GM21390 (cell line): ENCODE data around the gene ACTA2.

Experiments
- ATAC-seq: cut with Tn5 transposase; IDR thresholded peaks from one replicate; pipeline ENCODE4 v1.9.1; 2021; ENCODE audit not compliant: unreplicated experiment

Gene ACTA2

DNA sequence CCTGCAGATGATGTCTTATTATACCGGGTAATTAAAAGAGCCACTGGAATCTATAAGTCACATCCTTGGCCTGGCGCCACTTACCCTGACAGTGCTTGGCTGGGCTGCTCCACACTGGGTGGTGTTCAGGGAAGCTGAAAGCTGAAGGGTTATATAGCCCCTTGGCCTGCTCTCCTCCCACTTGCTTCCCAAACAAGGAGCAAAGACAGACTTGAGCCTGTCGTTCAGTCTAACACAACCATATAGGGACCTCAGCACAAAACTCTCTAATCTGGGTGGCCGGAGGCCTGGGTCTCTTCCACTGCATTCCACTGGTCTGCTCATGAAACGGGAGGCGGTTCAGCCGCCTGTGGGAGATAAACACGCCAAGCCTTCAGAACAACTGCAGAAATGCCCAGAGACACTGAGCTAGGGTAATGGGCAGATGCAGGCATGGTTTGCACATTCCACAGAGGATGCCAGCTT, at the start of gene ACTA2:
ACTA2 (minus strand) TSS at position 127 of the 465 bp plus-strand sequence. CDS start 3,843 bp downstream, outside the sequence.
- ATAC-seq, result no peak

DNA sequence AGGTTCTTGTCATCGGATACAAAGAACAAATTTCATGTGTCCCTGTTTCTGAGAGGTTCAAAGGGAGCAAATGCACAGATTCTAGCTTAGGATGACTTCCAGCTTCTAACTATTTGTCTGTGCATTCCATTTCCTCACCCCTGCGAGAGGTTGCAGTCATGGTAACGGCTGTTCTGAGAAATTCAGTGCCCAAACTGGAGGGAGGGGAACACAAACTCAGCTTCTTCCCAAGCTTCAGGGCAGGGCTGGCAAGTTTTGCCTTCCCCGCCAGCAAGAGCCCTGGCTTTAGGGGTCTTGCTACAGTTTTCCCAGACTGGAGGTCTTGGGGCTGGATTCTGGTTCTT, 49.1 kb upstream of the ACTA2 start:
- no peak for ATAC-seq

DNA sequence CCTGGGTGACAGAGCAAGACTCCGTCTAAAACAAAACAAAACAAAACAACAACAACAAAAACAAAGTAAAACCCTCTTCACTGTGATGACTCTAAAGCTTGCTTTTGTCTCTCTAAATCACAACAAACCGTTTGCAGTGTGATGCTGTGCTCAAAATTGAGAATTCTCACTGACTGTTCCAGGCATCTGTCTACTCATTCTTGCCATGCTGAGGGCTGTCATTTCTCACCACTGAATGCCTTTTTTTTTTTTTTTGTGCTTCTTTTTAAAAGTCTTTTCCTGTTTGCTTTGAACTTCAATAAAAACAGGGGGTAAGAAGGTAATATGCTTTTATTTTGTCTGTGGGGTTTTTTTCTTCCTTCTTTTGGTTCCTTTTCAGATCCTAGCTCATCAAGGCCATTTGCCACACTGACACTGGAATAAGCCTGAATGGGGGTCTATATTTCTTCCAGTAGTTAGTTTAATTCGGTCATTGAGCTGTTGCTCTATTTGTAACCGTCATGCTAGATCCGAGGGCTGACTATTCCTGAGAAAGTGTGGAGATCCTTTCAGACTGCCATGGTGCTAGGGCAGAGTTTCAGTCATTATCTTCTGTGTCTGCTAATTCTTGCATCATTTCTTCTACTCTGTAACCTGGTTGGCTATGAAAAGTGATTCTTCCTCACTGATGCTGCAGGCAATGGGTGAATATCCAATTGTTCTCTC, 48.6 kb upstream of the ACTA2 start:
- peak; percentile 38 for ATAC-seq

DNA sequence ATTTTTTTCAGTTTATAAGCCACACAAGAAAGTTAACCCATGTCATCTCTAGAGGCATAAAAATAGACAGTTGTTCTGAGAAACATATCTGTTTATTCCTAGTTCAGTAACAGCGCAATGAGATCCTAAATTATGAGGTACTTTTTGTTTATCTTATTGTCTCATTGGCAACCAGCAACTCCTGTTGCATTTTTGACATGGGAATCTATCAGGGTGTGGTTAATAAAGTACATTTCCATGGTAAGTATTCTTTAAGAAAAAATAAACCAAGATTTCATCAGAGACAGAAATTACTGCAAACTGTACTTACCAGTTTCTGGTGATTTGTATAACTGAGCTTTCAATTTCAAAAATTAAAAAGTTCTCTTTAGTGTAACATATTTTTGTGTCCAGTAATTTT, 47.1 kb upstream of the ACTA2 start:
- ATAC-seq, result no peak

DNA sequence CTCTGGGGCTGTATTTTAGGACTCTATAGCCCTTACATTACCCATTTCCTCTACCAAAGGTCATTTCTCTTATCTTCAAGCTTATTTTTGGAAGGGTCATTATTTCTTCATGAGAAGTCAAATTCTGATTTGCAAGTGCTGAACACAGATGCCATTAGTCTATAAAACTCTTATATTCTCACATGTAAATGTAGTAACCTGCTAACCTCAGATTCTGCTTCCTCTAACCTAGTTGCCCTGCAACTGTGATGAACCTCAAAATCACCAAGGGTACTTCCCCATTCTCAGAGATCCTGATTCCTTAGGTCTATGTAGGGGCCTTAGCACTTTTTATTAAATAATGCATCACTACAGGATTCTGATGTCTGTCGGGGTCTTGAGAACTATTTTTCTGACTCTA, 44.4 kb upstream of the ACTA2 start:
- ATAC-seq, result peak; percentile 58

DNA sequence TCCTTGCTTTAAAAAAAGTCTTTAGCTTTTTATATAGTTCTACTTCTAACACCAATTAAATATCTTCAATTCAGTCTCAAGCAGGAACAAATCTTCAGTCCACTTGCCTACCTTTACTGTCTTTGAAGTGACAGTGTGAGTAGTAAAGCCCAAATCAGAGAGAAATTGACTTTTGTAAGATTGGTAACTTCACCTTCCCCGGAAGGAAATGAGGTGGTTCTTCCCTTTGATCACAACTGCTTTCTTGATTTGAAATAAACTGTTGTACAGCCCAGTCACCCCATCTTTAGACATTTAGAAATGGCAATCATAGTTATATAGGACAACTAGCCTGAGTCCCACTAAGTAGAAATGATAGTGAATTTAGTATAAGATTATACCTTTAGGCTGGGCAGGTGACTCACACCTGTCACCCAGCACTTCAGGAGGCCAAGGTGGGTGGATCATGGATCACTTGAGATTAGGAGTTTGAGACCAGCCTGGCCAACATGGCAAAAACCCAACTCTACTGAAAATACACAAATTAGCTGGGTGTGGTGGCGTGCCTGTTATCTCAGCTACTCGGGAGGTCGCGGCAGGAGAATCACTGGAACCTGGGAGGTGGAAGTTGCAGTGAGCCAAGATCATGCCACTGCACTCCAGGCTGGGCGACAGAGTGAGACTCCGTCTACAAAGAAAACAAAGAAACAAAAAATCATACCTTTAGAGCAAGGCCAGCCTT, 42.7 kb upstream of the ACTA2 start:
- ATAC-seq, result no peak

DNA sequence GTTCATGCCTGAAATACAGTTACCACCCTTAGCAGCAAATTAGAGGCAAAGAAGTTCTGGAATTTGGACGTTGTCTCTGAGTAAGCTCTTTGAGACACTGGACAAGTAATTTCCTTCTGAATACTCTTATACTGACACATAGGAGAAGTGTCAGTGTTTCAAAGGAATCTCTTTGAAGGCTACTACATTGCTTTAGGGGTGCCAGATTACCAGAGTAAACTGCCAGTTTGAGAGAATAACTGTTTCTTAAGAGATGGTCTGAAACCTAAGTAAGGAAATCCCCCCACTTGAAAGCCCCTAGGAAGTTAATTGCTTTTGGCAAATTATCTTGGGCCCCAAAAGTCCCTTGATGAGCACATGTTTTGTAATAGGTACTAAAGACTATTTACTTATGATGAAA, 41.4 kb upstream of the ACTA2 start:
- ATAC-seq, result no peak

DNA sequence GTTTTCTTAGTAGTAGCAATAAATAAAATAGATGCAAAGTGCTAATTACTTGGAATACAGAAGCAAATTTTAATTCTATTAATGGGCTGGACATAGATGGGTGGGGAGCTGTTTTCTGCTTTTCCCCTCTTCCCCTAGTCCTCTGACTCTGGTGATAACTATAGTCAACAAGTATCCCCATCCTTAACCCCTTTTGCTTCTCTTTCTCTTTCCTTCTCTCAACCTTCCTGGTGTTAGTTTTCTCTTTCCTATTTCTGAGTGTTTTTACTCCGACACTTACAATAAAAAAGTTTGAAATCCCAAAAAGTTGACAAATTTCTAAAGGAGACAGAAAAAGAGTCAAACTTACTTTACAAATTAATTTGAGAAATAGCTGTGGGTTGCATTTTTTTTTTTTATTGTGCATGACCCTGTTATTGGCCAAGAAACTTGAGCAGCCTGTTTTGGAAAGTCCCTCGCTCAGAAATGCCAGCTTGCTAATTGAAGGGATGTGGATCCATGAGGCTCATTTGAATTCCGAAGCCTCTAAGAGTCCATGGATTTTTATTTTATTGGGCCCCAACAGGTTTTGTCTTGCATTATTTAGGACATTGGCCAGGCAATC, 40.5 kb upstream of the ACTA2 start:
- no peak for ATAC-seq

DNA sequence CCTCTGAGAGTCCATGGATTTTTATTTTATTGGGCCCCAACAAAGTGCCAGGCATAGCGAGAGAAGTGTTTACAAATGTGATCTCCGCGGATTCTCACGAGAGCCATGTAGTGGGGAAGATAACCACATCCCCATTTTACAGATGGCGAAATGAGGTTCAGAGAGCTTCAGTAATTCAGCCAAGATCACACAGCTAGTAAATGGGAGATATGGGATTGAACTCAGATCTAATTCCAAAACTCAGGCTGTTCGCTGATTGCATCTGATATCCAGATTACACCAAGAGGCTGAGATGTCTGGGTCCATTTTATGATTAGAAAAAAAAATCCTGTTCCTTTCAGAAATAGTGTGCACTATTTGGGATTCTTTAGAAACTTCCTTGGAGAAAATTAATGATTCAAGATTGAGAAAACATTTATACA, 39.3 kb upstream of the ACTA2 start:
- ATAC-seq, result no peak

DNA sequence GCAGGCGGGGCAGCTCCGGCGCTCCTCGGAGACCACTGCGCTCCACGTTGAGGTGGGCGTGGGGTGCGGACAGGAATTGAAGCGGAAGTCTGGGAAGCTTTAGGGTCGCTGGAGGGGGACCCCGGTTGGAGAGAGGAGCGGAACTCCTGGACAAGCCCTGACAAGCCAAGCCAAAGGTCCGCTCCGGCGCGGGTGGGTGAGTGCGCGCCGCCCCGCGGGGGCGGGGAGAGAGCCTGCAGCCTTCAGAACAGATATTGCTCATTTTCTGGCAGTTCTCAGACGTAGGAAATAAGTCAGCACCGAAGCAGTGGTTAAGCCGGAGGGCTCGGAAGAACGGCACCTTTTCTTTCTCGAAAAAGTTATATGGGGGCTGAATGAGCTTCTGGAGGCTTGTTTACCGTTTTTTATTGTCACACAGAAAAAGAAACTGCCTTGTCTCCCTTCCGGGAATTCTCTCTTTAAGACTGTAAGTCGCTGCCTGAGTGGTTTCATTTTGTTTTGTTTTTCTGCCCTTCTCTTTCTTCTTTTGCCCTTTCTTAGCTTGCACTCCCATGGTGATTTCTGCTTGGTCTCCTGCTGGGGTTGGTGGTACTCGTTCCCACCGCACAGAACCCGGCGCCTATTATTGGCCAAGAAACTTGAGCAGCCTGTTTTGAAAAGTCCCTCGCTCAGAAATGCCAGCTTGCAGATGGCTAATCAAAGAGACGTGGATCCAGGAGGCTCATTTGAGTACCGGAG, 38.8 kb upstream of the ACTA2 start:
- ATAC-seq, result peak; percentile 40

DNA sequence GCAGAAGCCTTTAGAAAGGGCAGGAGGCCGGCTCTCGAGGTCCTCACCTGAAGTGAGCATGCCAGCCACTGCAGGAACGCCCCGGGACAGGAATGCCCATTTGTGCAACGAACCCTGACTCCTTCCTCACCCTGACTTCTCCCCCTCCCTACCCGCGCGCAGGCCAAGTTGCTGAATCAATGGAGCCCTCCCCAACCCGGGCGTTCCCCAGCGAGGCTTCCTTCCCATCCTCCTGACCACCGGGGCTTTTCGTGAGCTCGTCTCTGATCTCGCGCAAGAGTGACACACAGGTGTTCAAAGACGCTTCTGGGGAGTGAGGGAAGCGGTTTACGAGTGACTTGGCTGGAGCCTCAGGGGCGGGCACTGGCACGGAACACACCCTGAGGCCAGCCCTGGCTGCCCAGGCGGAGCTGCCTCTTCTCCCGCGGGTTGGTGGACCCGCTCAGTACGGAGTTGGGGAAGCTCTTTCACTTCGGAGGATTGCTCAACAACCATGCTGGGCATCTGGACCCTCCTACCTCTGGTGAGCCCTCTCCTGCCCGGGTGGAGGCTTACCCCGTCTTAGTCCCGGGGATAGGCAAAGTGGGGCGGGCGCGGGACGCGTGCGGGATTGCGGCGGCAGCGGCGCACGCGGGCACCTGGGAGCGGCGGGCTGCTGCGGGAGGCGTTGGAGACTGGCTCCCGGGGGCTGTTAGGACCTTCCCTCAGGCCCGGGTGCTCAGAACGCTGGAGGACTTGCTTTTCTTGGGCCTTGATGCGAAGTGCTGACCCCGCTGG, 38.0 kb upstream of the ACTA2 start, which contains the start of gene FAS:
FAS (plus strand) TSS at position 415 of the 777 bp plus-strand sequence; CDS start at position 494, 79 bp downstream.
- peak; percentile 51 for ATAC-seq

DNA sequence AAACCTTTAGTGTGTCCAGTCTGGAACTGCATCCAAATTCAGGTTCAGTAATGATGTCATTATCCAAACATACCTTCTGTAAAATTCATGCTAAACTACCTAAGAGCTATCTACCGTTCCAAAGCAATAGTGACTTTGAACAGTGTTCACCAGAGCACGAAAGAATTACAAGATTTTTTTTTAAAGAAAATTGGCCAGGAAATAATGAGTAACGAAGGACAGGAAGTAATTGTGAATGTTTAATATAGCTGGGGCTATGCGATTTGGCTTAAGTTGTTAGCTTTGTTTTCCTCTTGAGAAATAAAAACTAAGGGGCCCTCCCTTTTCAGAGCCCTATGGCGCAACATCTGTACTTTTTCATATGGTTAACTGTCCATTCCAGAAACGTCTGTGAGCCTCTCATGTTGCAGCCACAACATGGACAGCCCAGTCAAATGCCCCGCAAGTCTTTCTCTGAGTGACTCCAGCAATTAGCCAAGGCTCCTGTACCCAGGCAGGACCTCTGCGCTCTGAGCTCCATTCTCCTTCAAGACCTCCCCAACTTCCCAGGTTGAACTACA, 37.3 kb upstream of the ACTA2 start:
- ATAC-seq, result peak; percentile 5

DNA sequence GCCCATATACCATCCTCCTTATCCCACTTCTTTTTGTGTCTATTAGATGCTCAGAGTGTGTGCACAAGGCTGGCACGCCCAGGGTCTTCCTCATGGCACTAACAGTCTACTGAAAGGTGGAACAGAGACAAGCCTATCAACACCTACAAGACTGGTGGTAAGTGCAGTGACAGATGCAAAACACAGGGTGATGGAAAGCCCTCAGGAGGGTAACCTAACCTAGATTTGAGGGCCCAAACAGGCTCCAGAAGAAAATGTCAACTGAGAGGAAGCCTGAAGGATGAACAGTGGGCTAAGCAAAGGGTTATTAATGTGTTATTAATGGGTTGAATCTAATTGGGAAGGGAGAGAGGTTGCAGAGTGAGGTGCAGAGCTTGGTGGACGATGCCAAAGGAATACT, 36.9 kb upstream of the ACTA2 start:
- no peak for ATAC-seq

DNA sequence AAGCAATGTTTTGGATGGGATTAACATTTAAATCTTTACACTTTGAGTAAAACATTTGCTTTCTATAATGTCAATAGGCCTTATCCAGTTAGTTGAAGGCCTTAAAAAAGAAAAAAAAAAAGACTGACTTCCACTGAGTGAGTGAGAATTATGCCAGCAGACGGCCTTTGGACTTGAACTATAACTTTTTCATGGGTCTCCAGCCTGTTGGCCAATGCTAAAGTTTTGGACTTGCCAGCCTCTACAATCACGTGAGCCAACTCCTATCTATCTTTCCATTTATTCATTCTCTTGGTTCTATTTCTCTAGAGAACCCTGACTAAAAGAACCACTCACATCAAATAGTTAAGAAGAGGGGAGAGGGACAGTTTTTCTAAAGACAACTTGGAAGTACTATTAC, 35.3 kb upstream of the ACTA2 start:
- ATAC-seq, result no peak

DNA sequence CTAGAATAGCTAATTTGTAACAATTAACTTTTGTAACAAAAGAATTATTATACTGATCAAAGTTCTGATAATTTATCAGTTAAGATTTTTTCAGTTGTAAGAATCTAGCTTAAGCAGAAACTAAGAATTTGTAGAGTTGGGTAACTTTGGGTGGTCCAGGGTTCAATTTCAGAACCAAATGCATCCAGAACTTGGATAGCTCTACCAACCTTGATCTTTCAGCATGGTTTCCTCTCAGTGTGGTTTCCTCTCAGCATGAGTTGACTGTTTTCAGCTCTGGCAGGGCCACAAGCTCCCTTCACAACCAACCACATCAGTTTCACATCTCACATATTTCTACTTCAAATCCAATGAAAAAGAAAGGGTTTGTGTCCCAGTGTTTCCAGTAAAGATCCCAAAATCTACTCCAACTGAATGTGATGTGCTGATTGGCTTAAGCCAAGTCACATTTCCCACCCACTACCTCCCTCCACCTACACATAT, 34.7 kb upstream of the ACTA2 start:
- ATAC-seq, result no peak

DNA sequence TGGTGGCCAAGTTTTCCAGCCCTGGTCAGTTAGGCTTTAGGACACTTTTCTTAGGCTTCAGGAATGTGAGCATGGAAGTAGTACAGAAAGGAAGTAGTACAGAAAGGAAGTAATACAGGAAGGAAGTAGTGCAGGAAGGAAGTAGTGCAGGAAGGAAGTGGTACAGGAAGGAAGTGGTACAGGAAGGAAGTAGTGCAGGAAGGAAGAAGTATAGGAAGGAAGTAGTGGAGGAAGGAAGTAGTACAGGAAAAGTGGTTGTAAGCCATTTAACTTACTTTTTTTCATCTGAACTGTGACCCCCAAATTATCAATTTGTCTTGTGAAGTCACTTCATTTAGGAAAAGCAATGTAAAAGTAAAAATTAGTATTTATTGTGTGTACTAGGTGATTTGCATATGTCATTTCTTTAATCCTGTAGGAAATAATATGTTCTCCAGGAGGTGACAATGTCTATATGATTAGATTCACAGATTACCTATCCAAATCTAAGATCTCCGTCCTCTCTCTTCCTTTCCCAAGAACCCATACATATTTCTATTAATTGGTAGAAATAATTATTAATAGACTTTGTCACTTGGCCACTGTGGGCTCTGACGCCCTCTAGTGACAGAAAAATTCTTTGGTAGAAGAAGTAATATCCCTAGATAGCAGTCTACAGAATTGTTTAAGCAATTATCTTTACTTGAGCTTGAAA, 34.1 kb upstream of the ACTA2 start:
- no peak for ATAC-seq

DNA sequence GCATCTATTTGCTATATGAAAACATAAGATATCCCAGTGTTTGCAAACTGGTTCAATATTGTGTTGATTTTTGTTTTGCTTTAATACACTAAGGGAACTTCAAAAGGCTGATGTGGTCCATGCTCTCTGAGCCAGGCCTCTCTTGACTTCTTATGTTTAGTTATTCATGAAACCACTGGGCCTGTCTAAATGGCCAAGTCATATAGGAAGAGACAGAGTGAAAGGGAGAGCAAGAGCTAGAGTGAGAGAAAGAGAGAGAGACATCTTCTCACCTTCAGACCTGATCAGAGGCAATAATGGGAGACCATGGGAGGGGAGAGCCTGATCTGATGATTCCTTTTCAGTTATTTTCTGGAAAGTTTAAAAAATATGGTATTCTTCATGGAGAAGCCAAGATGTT, 32.0 kb upstream of the ACTA2 start:
- no peak for ATAC-seq

DNA sequence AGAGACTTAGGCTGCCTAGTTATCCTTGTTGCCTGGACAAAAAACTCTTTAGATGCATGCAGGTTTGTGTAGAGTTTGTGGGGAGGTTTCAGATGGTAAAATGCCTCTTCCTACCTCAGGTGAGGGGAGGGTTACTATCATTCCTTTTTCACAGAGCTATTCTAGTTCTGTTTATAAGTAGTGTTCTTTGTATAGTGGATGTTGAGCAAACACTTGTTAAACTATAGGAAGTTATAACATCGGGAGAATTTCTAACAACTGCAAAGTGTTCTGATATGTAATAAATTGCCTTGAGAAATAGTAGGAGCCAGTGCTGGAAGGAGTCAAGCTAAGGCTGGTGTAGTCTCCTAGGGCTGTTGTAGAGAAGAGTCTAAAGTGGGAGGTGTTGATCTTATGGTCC, 31.4 kb upstream of the ACTA2 start:
- no peak for ATAC-seq

DNA sequence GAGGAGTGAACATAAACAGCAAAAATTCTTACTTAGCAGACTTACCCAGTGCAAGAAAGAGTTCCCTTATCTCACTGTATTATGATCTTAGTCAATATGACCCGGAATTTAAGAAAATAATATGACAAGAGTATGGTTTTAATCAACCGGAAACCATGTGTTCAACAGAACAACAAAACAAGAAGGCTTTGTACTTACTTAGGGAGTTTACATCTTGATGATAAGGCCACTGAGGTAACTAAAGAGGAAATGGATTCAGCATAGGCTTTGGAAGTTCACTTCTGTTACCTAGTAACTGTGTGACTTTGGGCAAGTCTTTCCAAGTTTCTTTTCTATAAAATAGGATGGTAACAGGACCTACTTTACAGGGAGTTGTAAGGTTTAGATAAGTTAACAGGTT, 30.6 kb upstream of the ACTA2 start:
- ATAC-seq, result no peak

DNA sequence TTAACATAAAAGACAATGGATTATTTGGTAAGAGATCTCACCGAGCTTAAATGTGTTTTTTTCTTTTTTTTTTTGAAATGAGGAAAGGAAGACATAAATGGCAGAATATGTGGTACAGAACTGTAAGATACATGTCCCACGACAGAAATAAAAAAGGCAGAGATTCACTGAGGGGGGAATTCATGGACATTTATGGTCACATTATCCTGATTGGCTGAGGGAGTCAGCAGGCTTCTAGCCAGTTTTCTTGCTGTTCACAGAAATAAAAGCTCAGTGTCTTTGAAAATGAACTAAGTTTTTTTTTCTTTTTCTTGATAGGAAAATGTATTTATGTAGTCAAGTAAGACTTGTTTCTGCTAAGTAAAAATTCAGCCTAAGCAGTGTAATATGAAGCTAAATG, 29.8 kb upstream of the ACTA2 start:
- ATAC-seq, result no peak
